GM12878 (cell line): ENCODE measurements around the gene CSF1R. TPM values are rescaled to one million over a fixed set of nuclear protein-coding genes. Genes with fewer than 3 reads are reported as not detected.

ENCODE experiments used
- ATAC-seq: fragments of 200-7000 bp; cut with Tn5 transposase; 3 replicates; pipeline ENCODE4 v1.9.1; 2020; ENCODE audit warnings: mild to moderate bottlenecking, moderate library complexity
- BruUV-seq: library from RNA; stranded (reverse); fragments of 400-500 nt; replicated peaks from 2 replicates; lab custom pipeline; 2021; lab: Mats Ljungman, UMichigan
- CTCF ChIA-PET: fragments of 300-600 bp; sonication (Branson Sonifier 250); formaldehyde crosslinking; extraction: SDS; loops from one replicate; lab custom pipeline; 2021; ENCODE audit warnings: inconsistent platforms; lab: Yijun Ruan, JAX
- POLR2A ChIA-PET: fragments of 350-600 bp; formaldehyde crosslinking; extraction: SDS; loops from one replicate; lab custom pipeline; 2021; ENCODE audit warnings: inconsistent platforms; lab: Charles Lee
- RAD21 ChIA-PET: fragments of 300-600 bp; sonication (Branson Sonifier 250); formaldehyde crosslinking; loops from one replicate; lab custom pipeline; 2023; ENCODE audit warnings: antibody characterized with exemption; ENCODE audit not compliant: unreplicated experiment; lab: Charles Lee
- SMC1A ChIA-PET: fragments of 300-600 bp; sonication (Branson Sonifier 250); formaldehyde crosslinking; loops from one replicate; lab custom pipeline; 2023; ENCODE audit not compliant: unreplicated experiment, uncharacterized antibody; lab: Charles Lee
- DNase-seq: peaks from one replicate; pipeline ENCODE4 v3.0.0-alpha.2; 2011; ENCODE audit warnings: low read depth, low spot score
- FAIRE-seq: peaks from 3 replicates; lab custom pipeline; 2011; peaks lifted over from hg19 to GRCh38; lab: Jason Lieb, UNC
- H2AFZ ChIP-seq: 2 replicates; pipeline ENCODE4 v1.6.0; 2011; ENCODE audit warnings: low read depth, low read length, control low read depth; ENCODE audit not compliant: control insufficient read depth
- H3K27ac ChIP-seq: 2 replicates; pipeline ENCODE4 v1.5.1; 2011; ENCODE audit warnings: control low read depth; ENCODE audit not compliant: control insufficient read depth, insufficient read depth
- H3K27me3 ChIP-seq, 2 experiments: replicated peaks in 1 of 2; 2 replicates each; pipeline versions ENCODE4 v1.6.0 to v1.6.1; 2011; ENCODE audit warnings: low read length in 1 of 2; ENCODE audit not compliant: control insufficient read depth in 2 of 2, insufficient read depth in 2 of 2
- H3K36me3 ChIP-seq, 2 experiments: 2 replicates each; pipeline ENCODE4 v1.5.1; 2011; ENCODE audit warnings: low read length in 1 of 2; ENCODE audit not compliant: control insufficient read depth in 2 of 2, insufficient read depth in 2 of 2
- H3K4me1 ChIP-seq: 2 replicates; pipeline ENCODE4 v1.6.1; 2011; ENCODE audit warnings: mild to moderate bottlenecking, low read length, moderate library complexity, mixed read lengths; ENCODE audit not compliant: control insufficient read depth, insufficient read depth
- H3K4me2 ChIP-seq: 2 replicates; pipeline ENCODE4 v1.6.0; 2011; ENCODE audit warnings: control low read depth; ENCODE audit not compliant: control insufficient read depth, insufficient read depth
- H3K4me3 ChIP-seq: fragments of 200-600 bp; sonication (generic); 2 replicates; pipeline ENCODE4 v1.5.1; 2016
- H3K79me2 ChIP-seq: 2 replicates; pipeline ENCODE4 v1.6.0; 2011; ENCODE audit warnings: low read length; ENCODE audit not compliant: control insufficient read depth, insufficient read depth
- H3K9ac ChIP-seq: 2 replicates; pipeline ENCODE4 v1.8.0; 2011; ENCODE audit warnings: low read length, control low read depth, mixed read lengths; ENCODE audit not compliant: control insufficient read depth, insufficient read depth
- H3K9me3 ChIP-seq: replicated peaks from 3 replicates; pipeline ENCODE4 v1.5.1; 2011; ENCODE audit warnings: mild to moderate bottlenecking, low read length; ENCODE audit not compliant: control insufficient read depth, insufficient read depth
- H4K20me1 ChIP-seq: 2 replicates; pipeline ENCODE4 v1.6.0; 2011; ENCODE audit not compliant: control insufficient read depth, insufficient read depth
- BCL11A ChIP-seq: IDR thresholded peaks from 2 replicates; pipeline ENCODE4 v1.6.1; 2011; ENCODE audit warnings: low read depth, low read length
- CHD2 ChIP-seq: IDR thresholded peaks from 2 replicates; pipeline ENCODE4 v1.6.1; 2011; ENCODE audit warnings: low read depth, low read length, improper control_type of control experiment, borderline replicate concordance
- EED ChIP-seq: sonication (generic); IDR thresholded peaks from 2 replicates; pipeline ENCODE4 v1.6.1; 2016; ENCODE audit warnings: antibody characterized with exemption, low read depth
- MEF2B ChIP-seq: fragments of 450-650 bp; IDR thresholded peaks from 2 replicates; pipeline ENCODE4 v1.6.1; 2018; ENCODE audit warnings: mild to moderate bottlenecking, moderate library complexity; ENCODE audit not compliant: partially characterized antibody, poor library complexity, severe bottlenecking
- RAD21 ChIP-seq: IDR thresholded peaks from 2 replicates; pipeline ENCODE4 v1.6.1; 2011; ENCODE audit warnings: mild to moderate bottlenecking, low read depth, low read length, moderate library complexity; ENCODE audit not compliant: insufficient read depth
- RB1 ChIP-seq: fragments of 450-650 bp; formaldehyde crosslinking; IDR thresholded peaks from 2 replicates; pipeline ENCODE4 v1.6.1; 2017; ENCODE audit warnings: mild to moderate bottlenecking, borderline replicate concordance
- SREBF2 ChIP-seq: IDR thresholded peaks from 2 replicates; pipeline ENCODE4 v1.6.1; 2012; ENCODE audit warnings: mild to moderate bottlenecking, low read length
- STAT3 ChIP-seq: IDR thresholded peaks from 2 replicates; pipeline ENCODE4 v1.6.1; 2011; ENCODE audit warnings: low read depth, low read length, improper control_type of control experiment
- TBL1XR1 ChIP-seq: IDR thresholded peaks from 2 replicates; pipeline ENCODE4 v1.6.1; 2012; ENCODE audit warnings: low read depth, low read length, improper control_type of control experiment
- YBX1 ChIP-seq: fragments of 450-650 bp; IDR thresholded peaks from 2 replicates; pipeline ENCODE4 v1.6.1; 2016; ENCODE audit warnings: antibody characterized with exemption
- ZSCAN29 ChIP-seq: fragments of 450-650 bp; IDR thresholded peaks from 2 replicates; pipeline ENCODE4 v1.6.1; 2017; ENCODE audit warnings: mild to moderate bottlenecking, moderate library complexity
- in situ Hi-C: fragments of 300-500 bp; cut with MboI; formaldehyde crosslinking; loops from 9 replicates; pipeline ENCODE4 v1.14.3; 2018; ENCODE audit warnings: mixed read lengths
- intact Hi-C: fragments of 100-400 bp; cut with micrococcal nuclease; formaldehyde crosslinking; loops from one replicate; pipeline ENCODE4 v1.14.2; 2022; ENCODE audit not compliant: unreplicated experiment
- polyA plus RNA-seq, 11 experiments: library from polyadenylated mRNA; depleted of rRNA in 4 of 11; unstranded in 6 of 11; stranded (reverse) in 5 of 11; fragments of >200 nt; fragmentation: Nextera tagmentation in 4 of 11; fragmentation: Illumina TruSeq in 1 of 11; extraction: Ambion mirVana in 4 of 11; extraction: Trizol in 1 of 11; gene quantifications; 1 replicate in 1 of 11; 2 replicates in 10 of 11; pipeline versions ENCODE4 v1.2.1 to v1.2.3, GENCODE V29; 2011 to 2016; ENCODE audit warnings: inconsistent platforms in 2 of 11, missing spikeins in 2 of 11, low read depth in 1 of 11
- total RNA-seq, 4 experiments: library from RNA; depleted of rRNA in 3 of 4; stranded (reverse); fragments of >200 nt in 3 of 4; fragmentation: Illumina TruSeq in 1 of 4; extraction: Trizol in 1 of 4; gene quantifications; 2 replicates each; pipeline versions ENCODE4 v1.2.1 to v1.2.3, GENCODE V29; 2013 to 2021
- TF ChIP-seq, protein P1 (sequence below): IDR thresholded peaks from 2 replicates; pipeline ENCODE4 v1.6.1; 2012; ENCODE audit warnings: low read length, inconsistent platforms
- TF ChIP-seq, protein P2 (sequence below): fragments of 450-650 bp; IDR thresholded peaks from 2 replicates; pipeline ENCODE4 v1.6.1; 2017; ENCODE audit warnings: low read depth, mild to moderate bottlenecking, moderate library complexity
- TF ChIP-seq, protein P3 (sequence below): fragments of 450-650 bp; IDR thresholded peaks from 2 replicates; pipeline ENCODE4 v1.6.1; 2016; ENCODE audit warnings: mild to moderate bottlenecking
- TF ChIP-seq, protein P4 (sequence below): fragments of 450-650 bp; formaldehyde crosslinking; IDR thresholded peaks from 2 replicates; pipeline ENCODE4 v1.4.0; 2022; ENCODE audit warnings: mild to moderate bottlenecking, moderate library complexity

The CSF1R gene
- total and polyA plus RNA-seq, 10 of the 15 experiments (the other 5 are each of a cell fraction or from before 2014, with no cell fraction given): 0.35 to 3.6 (median 1.2) TPM

DNA sequence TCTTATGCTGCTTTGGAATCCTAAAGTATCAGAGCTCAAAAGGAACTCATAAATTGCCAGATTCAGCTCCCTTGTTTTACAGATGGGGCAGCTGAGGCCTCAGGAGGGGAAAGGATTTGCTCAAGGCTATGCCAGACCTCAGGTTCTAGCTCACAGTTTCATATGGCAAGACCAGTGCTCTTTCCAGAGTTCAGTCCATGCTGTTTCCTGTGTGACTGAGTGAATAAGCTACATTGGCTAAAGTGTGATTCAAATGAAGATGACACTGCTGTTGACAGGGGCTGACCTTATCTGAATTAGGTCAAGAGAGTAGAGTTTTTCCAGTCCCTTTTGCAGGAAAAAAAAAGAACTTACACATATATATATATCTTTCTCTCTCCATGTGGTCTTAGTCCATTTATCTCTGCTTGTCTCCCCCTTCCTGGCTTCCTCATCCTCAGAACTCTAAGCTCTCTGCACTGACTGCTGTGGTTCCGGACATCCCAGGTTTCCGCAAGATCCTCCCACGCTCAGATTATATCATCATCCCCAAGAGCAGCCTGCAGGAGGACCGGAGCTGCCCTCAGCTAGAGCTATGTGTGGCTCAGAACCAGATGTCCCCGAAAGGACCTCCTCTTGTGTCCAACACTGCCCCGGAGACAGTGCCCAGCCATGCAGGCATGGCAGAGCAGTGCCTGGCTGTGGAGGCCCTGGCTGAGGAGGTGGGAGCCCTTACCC lies 76.5 kb downstream of the CSF1R start (continued):
- TF ChIP-seq, protein P1, sequence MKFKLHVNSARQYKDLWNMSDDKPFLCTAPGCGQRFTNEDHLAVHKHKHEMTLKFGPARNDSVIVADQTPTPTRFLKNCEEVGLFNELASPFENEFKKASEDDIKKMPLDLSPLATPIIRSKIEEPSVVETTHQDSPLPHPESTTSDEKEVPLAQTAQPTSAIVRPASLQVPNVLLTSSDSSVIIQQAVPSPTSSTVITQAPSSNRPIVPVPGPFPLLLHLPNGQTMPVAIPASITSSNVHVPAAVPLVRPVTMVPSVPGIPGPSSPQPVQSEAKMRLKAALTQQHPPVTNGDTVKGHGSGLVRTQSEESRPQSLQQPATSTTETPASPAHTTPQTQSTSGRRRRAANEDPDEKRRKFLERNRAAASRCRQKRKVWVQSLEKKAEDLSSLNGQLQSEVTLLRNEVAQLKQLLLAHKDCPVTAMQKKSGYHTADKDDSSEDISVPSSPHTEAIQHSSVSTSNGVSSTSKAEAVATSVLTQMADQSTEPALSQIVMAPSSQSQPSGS: no peak
- no peak for TF ChIP-seq TBL1XR1

DNA sequence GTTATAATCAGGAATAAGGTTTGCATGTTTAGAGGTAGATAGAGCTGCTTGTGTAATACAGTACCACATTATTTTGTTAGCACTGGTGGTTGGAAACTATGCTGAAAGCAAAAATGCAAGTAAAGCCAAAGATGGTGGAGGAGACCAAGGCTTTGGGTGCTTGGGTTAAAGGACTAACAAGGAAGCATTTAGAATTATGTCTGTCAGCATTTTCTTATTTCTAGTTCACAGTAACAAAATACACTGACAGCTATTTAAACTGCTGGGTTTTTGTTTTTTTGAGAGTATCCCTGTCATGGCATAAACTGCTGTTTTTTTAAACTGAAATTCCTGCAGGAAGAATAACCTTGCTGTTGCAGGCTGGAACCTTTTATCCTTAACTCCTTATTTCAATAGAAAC lies 79.3 kb downstream of the CSF1R start:
- H3K4me3 ChIP-seq: no peak overlapping the region
- no peak overlapping the region for H3K27ac ChIP-seq
- no TSS peak for BruUV-seq
- H3K36me3 ChIP-seq: peaks cover 10 to 36% of the 10 kb centered on the region in 2 experiments
- no peaks in the 10 kb centered on the region for H3K27me3 ChIP-seq
- no peak overlapping the region for H3K9ac ChIP-seq
- H3K9me3 ChIP-seq: no peaks in the 10 kb centered on the region; the same call in 2 of the 3 replicates
- ATAC-seq (no peak), DNase-seq (no peak), FAIRE-seq (no peak)
- SMC1A ChIA-PET: interaction anchor here (1.2 to 1.5 kb wide), 3 partner anchors 10 to 24 kb away, joined by 3 to 4 read pairs (median 4); no protein-coding TSS in a partner anchor
- peaks cover 34% of the 10 kb centered on the region for H3K79me2 ChIP-seq
- CTCF ChIA-PET: interaction anchor here (0.9 to 4.8 kb wide), 6 partner anchors 11 to 340 kb away, joined by 3 to 23 read pairs (median 4); no protein-coding TSS in a partner anchor
- no peaks in the 10 kb centered on the region for H4K20me1 ChIP-seq
- in situ Hi-C loops (no loop called here), intact Hi-C loops (no loop called here)
- POLR2A ChIA-PET: interaction anchor here (0.6 kb wide), 1 partner anchor 105 kb away, joined by 4 read pairs; no protein-coding TSS in a partner anchor
- RAD21 ChIA-PET: interaction anchor here (1.4 kb wide), 1 partner anchor 115 kb away, joined by 4 read pairs; no protein-coding TSS in a partner anchor
- H2AFZ ChIP-seq: no peak overlapping the region
- H3K4me2 ChIP-seq: no peak overlapping the region
- H3K4me1 ChIP-seq: peaks cover 3% of the 10 kb centered on the region; the same call in 1 of the 2 replicates
- TF ChIP-seq, protein P2, sequence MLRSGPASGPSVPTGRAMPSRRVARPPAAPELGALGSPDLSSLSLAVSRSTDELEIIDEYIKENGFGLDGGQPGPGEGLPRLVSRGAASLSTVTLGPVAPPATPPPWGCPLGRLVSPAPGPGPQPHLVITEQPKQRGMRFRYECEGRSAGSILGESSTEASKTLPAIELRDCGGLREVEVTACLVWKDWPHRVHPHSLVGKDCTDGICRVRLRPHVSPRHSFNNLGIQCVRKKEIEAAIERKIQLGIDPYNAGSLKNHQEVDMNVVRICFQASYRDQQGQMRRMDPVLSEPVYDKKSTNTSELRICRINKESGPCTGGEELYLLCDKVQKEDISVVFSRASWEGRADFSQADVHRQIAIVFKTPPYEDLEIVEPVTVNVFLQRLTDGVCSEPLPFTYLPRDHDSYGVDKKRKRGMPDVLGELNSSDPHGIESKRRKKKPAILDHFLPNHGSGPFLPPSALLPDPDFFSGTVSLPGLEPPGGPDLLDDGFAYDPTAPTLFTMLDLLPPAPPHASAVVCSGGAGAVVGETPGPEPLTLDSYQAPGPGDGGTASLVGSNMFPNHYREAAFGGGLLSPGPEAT: no peak
- TF ChIP-seq RAD21: no peak
- no peak for TF ChIP-seq ZSCAN29
- no peak for TF ChIP-seq BCL11A
- no peak for TF ChIP-seq RB1
- no peak for TF ChIP-seq YBX1
- no peak for TF ChIP-seq SREBF2
- TF ChIP-seq TBL1XR1: no peak
- no peak for TF ChIP-seq CHD2
- TF ChIP-seq, protein P3, sequence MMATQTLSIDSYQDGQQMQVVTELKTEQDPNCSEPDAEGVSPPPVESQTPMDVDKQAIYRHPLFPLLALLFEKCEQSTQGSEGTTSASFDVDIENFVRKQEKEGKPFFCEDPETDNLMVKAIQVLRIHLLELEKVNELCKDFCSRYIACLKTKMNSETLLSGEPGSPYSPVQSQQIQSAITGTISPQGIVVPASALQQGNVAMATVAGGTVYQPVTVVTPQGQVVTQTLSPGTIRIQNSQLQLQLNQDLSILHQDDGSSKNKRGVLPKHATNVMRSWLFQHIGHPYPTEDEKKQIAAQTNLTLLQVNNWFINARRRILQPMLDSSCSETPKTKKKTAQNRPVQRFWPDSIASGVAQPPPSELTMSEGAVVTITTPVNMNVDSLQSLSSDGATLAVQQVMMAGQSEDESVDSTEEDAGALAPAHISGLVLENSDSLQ: no peak
- TF ChIP-seq, protein P4, sequence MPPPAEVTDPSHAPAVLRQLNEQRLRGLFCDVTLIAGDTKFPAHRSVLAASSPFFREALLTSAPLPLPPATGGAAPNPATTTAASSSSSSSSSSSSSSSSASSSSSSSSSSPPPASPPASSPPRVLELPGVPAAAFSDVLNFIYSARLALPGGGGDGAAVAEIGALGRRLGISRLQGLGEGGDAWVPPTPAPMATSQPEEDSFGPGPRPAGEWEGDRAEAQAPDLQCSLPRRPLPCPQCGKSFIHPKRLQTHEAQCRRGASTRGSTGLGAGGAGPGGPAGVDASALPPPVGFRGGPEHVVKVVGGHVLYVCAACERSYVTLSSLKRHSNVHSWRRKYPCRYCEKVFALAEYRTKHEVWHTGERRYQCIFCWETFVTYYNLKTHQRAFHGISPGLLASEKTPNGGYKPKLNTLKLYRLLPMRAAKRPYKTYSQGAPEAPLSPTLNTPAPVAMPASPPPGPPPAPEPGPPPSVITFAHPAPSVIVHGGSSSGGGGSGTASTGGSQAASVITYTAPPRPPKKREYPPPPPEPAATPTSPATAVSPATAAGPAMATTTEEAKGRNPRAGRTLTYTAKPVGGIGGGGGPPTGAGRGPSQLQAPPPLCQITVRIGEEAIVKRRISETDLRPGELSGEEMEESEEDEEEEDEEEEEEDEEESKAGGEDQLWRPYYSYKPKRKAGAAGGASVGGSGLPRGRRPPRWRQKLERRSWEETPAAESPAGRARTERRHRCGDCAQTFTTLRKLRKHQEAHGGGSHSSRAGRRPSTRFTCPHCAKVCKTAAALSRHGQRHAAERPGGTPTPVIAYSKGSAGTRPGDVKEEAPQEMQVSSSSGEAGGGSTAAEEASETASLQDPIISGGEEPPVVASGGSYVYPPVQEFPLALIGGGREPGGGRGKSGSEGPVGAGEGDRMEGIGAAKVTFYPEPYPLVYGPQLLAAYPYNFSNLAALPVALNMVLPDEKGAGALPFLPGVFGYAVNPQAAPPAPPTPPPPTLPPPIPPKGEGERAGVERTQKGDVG (CRISPR knock-in tag): no peak
- TF ChIP-seq MEF2B: no peak
- no peak for TF ChIP-seq STAT3
- no peak for TF ChIP-seq EED
